DOHH2 (cell line): ENCODE data around the gene MUC6.

Experiments
- CTCF ChIP-seq: fragments of 200-600 bp; sonication (generic); IDR thresholded peaks from one replicate; pipeline ENCODE4 v1.5.1; 2014; ENCODE audit warnings: antibody characterized with exemption, mild to moderate bottlenecking, low read depth, low read length; ENCODE audit not compliant: poor library complexity, severe bottlenecking
- EZH2phosphoT487 ChIP-seq: fragments of 200-600 bp; sonication (generic); IDR thresholded peaks from 2 replicates; pipeline ENCODE4 v1.6.1; 2017; ENCODE audit warnings: borderline replicate concordance, mild to moderate bottlenecking, antibody characterized with exemption, low read length, moderate library complexity, mixed read lengths

- TF ChIP-seq CTCF = no peak
- TF ChIP-seq EZH2phosphoT487 = no peak
Measured at GRCh38 chr11:965206-965775, 71.2 kb downstream of the MUC6 start.
